GM21390 (cell line): ENCODE data around the gene HSPB6.
"Not testable (repeated sequence)": the region's sequence is repeated elsewhere in the genome, so short reads cannot be mapped to it uniquely, and the experiment has no call there.

ENCODE experiments used
- ATAC-seq: cut with Tn5 transposase; IDR thresholded peaks from one replicate; pipeline ENCODE4 v1.9.1; 2021; ENCODE audit not compliant: unreplicated experiment

Gene HSPB6

DNA sequence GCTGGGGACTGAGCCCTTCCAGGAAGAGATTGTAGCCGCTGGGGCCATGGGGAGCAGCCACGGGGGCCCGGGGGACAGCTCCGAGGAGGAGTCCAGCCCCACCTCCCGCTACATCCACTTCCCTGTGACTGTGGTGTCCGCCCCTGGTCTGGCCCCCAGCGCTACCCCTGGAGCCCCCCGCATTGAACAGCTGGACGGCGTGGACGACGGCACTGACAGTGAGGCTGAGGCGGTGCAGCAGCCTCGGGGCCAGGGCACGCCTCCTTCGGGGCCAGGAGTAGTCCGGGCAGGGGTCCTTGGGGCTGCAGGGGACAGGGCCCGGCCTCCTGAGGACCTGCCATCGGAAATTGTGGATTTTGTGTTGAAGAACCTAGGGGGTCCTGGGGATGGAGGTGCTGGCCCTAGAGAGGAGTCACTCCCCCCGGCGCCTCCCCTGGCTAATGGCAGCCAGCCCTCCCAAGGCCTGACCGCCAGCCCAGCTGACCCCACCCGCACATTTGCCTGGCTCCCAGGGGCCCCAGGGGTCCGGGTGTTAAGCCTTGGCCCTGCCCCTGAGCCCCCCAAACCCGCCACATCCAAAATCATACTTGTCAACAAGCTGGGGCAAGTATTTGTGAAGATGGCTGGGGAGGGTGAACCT, 24.2 kb downstream of the HSPB6 start:
- ATAC-seq, result no peak

DNA sequence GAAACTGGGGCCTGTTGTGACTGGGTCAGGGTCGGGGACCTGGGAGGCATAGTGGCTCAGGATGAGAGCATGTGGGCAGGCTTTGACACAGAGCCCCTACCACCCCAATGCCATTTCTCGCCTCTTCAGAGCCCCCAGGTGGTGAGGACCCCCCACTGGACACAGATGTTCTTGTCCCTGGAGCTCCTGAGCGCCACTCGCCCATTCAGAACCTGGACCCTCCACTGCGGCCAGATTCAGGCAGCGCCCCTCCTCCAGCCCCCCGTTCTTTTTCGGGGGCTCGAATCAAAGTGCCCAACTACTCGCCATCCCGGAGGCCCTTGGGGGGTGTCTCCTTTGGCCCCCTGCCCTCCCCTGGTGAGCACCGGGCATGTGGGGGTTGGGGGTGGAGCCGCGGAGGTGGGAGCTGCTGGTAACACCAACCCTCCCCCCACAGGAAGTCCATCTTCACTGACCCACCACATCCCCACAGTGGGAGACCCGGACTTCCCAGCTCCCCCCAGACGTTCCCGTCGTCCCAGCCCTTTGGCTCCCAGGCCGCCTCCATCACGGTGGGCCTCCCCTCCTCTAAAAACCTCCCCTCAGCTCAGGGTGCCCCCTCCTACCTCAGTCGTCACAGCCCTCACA, 24.9 kb downstream of the HSPB6 start:
- ATAC-seq, result no peak

DNA sequence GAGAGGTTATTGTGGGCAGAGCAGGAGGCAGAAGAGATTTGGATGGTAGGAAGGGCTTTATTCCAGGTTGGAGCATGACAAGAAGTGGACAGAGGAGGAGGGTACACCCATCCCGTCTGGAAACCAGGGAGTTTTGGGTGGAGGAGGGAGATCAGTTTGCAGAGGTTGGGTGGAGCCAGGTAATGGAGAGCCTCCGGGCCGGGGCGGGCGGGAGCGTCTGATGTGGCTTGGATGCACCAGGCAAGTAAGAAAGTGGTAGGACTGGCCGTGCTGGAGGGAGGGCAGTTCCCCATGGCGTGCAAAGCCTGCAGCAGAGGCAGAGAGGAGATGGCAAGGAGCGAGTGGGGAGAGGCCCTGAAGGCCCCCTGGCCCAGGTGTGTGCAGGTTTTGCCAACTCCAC, 25.5 kb downstream of the HSPB6 start:
- ATAC-seq, result no peak

DNA sequence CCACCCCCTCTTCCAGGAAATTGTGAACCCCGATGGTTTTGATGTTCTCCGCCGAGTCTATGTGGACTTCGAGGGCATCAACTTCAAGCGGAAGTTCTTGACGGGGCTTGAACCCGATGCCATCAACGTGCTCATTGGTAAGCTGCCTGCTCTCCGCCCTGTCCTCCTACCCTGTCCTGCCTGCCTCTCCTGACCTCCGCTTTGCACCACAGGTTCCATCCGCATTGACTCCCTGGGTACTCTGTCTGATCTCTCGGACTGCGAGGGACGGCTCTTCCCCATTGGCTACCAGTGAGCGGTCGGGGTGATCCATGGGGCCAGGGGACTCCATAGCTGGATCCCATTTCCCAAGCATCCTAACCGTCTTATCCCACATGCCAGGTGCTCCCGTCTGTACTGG, 26.5 kb downstream of the HSPB6 start:
- no peak for ATAC-seq

DNA sequence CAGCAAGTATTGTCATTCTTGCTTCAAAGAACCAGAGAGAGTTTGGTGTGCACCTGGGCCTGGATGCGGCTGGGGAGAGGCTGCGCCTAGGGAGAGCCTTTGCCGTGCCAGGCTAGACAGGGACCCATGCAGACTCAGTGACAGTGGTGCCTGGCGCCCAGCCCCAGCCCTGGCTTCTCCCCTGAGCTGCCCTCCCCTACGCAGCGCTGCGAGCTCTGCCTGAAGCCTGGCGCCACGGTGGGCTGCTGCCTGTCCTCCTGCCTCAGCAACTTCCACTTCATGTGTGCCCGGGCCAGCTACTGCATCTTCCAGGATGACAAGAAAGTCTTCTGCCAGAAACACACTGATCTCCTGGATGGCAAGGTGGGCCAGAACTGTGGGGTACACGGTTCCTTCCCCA, 27.1 kb downstream of the HSPB6 start:
- ATAC-seq, result no peak

DNA sequence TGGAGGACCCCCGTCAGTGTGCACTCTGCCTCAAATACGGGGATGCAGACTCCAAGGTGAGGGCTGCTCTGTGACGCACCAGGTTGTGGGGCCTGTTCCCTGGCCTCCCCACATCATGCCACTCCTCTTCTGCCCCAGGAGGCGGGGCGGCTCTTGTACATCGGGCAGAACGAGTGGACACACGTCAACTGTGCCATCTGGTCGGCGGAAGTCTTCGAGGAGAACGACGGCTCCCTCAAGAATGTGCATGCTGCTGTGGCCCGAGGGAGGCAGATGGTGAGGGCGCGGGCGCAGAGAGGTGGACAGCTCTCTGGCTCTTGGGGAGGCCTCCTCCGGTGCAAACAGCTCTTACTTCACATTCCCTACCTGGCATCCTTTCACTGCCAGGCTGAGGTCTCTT, 27.8 kb downstream of the HSPB6 start:
- ATAC-seq, result no peak

DNA sequence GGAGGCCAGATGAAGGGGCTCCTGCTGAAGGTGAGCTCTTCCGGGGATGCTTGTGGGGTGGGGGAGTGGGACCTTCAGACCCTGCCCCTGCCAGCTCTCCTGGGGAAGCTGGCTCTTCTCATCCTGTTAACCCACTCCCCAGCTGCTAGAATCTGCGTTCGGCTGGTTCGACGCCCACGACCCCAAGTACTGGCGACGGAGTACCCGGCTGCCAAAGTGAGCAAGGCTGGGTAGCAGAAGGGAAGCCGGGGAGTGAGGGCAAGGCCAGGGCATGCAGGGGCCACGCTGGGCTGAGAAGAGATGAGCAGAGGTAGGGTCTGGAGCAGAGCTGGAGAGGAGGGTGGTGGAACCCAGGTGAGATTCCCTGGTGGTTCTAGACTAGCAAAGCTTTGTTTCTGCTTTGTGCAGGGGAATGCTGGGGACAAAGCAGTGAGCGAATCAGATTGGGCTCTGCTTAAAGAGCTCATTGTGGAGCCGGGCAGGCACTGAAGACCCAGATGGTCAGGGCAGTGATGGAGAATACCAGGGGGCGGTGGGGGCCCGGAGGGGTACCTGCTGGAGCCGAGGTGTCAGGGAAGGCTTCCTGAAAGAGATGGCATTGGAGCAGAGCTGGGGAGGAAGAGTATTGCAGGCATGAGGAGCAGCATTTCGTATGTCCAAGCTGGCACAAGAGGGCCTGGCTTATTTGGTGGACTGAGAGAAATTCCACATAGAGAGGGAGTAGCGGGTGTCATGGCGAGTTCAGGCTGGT, 28.7 kb downstream of the HSPB6 start:
- no peak for ATAC-seq

DNA sequence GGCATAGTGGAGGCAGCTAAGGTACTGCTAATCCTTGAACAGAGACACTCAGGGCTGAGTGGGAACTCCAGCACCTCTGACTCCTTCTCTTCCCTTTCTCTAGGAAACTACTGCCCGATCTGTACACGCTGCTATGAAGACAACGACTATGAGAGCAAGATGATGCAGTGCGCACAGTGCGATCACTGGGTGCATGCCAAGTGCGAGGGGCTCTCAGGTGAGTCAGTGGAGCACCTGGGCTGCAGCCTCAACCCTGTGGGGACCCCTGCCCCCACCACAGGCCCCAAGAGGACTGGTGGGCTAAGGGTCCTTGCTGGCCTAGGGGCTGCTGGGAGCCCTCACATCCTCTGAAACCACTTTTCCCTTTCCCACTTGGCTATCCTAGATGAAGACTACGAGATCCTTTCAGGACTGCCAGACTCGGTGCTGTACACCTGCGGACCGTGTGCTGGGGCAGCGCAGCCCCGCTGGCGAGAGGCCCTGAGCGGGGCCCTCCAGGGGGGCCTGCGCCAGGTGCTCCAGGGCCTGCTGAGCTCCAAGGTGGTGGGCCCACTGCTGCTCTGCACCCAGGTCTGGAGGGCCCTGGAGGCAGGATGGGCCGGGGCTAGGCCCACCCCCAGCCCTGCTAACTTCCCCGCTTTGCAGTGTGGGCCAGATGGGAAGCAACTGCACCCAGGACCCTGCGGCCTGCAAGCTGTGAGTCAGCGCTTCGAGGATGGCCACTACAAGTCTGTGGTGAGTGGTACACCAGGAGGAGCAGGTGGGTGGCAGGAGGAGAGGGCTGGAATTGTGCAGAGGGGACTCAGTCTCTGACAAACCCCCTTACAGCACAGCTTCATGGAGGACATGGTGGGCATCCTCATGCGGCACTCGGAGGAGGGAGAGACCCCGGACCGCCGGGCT, 29.5 kb downstream of the HSPB6 start:
- no peak for ATAC-seq

DNA sequence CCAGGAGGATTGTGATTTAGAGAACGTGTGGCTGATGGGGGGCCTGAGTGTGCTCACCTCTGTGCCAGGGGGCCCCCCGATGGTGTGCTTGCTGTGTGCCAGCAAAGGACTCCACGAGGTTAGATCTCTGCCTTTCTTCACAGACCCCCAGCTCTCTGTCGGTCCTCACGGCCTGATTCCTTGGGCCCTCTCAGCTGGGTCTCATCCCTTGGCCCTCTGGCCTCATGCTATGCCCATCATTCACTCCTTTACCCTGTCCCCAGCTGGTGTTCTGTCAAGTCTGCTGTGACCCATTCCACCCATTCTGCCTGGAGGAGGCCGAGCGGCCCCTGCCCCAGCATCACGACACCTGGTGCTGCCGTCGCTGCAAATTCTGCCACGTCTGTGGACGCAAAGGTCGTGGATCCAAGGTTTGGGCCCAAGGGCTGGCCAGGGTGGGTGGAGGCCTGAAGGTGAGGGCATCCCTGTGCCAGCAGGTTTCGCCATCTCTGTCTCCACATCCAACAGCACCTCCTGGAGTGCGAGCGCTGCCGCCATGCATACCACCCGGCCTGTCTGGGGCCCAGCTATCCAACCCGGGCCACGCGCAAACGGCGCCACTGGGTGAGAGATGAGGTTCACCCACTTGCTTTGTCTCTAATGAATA, 31.5 kb downstream of the HSPB6 start:
- ATAC-seq, result no peak

DNA sequence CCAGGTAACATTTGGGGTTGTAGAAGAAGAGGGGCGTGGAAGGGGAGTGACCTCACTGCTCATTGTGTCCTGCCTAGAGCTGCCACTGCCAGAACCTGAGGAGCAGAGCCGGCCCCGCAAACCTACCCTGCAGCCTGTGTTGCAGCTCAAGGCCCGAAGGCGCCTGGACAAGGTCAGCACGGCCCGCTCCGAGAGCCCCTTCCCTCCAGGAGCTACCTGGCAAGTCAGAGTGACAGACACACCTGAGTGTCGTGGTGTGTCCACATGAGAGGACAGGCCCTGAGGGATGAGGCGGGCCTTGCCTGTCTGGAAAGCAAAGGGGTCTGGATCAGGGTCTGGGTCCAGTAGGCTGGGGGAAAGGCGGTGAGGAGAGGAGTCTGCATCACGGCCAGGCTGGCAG, 32.3 kb downstream of the HSPB6 start:
- no peak for ATAC-seq

DNA sequence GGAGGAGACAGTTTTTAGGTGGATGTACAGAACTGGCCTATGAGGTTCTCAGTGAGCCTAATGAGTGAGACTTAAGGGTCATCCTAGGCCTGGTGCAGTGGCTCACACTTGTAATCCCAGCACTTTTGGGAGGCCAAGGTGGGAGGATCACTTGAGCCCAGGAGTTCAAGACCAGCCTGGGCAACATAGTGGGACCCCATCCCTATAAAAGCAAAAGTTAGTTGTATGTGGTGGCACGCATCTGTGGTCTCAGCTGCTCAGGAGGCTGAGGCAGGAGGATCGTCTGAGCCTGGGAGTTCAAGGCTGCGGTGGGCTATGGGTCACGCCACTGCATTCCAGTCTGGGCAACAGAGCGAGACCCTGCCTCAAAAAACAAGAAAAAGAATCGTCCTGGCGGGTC, 32.7 kb downstream of the HSPB6 start:
- ATAC-seq, result not testable (repeated sequence)

DNA sequence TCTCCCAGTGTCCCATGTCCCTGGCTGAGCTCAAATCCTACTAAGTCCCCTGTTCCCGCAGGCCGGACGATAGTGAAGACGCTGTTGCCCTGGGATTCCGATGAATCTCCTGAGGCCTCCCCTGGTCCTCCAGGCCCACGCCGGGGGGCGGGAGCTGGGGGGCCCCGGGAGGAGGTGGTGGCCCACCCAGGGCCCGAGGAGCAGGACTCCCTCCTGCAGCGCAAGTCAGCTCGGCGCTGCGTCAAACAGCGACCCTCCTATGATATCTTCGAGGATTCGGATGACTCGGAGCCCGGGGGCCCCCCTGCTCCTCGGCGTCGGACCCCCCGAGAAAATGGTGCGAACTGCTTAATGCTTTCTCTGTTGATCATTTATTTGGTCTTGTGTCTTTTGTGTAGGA, 33.2 kb downstream of the HSPB6 start:
- ATAC-seq, result no peak

DNA sequence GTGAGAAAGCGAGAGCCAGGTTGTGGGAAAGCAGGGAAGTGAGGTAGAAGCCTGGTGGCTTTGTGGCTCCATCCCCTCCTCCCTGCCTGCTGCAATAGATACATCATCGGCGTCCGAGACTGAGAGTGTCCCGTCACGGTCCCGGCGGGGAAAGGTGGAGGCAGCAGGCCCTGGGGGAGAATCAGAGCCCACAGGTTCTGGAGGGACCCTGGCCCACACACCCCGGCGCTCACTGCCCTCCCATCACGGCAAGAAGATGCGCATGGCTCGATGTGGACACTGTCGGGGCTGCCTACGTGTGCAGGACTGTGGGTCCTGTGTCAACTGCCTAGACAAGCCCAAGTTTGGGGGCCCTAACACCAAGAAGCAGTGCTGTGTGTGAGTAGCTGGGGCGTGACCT, 33.9 kb downstream of the HSPB6 start:
- ATAC-seq, result no peak

DNA sequence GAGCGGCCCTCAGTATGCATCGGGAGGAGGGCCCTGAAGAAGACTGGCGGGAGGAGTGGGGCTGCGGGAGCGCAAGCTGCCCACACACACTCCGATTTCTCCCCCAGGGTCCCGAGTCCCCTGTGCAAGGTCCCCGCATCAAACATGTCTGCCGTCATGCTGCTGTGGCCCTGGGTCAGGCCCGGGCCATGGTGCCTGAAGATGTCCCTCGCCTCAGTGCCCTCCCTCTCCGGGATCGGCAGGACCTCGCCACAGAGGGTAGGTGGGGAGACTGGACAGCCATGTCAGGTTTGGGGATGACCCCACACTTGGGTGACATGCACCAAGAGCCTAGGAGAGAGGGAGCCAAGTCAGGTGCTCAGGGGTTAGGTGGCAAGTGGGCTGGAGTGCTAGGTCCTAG, 34.4 kb downstream of the HSPB6 start:
- no peak for ATAC-seq

DNA sequence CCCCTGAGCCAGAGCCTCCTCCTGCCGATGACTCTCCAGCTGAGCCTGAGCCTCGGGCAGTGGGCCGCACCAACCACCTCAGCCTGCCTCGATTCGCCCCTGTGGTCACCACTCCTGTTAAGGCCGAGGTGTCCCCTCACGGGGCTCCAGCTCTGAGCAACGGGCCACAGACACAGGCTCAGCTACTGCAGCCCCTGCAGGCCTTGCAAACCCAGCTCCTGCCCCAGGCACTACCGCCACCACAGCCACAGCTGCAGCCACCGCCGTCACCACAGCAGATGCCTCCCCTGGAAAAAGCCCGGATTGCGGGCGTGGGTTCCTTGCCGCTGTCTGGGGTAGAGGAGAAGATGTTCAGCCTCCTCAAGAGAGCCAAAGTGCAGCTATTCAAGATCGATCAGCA, 35.5 kb downstream of the HSPB6 start:
- ATAC-seq, result no peak

DNA sequence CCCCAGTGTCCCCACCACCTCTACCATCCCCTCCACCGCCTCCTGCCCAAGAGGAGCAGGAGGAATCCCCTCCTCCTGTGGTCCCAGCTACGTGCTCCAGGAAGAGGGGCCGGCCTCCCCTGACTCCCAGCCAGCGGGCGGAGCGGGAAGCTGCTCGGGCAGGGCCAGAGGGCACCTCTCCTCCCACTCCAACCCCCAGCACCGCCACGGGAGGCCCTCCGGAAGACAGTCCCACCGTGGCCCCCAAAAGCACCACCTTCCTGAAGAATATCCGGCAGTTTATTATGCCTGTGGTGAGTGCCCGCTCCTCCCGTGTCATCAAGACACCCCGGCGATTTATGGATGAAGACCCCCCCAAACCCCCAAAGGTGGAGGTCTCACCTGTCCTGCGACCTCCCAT, 36.2 kb downstream of the HSPB6 start:
- no peak for ATAC-seq

DNA sequence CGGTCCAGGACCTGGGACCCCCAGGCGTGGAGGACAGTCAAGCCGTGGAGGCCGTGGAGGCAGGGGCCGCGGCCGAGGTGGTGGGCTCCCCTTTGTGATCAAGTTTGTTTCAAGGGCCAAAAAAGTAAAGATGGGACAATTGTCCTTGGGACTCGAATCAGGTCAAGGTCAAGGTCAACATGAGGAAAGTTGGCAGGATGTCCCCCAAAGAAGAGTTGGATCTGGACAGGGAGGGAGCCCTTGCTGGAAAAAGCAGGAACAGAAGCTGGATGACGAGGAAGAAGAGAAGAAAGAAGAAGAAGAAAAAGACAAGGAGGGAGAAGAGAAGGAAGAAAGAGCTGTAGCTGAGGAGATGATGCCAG, 36.7 kb downstream of the HSPB6 start:
- ATAC-seq, result no peak

DNA sequence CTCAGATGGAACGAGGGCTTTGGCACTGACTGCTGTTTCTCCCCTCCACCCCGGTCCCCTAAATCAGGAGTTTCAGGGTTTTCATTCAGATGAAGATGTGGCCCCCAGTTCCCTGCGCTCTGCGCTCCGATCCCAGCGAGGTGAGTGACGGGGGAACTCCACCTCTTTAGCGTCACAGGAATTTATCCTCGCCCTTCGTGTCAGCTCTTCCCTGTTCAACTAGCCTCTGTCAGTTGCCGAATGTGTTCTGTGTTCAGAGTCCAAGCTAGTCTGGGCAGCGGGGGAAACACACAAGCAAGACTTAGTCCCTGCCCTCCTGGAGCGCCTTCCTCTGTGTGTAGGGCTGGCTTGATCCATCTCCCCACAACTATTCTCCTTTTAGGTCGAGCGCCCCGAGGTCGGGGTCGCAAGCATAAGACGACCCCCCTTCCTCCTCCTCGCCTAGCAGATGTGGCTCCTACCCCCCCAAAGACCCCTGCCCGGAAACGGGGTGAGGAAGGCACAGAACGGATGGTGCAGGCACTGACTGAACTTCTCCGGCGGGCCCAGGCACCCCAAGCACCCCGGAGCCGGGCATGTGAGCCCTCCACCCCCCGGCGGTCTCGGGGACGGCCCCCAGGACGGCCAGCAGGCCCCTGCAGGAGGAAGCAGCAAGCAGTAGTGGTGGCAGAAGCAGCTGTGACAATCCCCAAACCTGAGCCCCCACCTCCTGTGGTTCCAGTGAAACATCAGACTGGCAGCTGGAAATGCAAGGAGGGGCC, 37.2 kb downstream of the HSPB6 start:
- ATAC-seq, result no peak

DNA sequence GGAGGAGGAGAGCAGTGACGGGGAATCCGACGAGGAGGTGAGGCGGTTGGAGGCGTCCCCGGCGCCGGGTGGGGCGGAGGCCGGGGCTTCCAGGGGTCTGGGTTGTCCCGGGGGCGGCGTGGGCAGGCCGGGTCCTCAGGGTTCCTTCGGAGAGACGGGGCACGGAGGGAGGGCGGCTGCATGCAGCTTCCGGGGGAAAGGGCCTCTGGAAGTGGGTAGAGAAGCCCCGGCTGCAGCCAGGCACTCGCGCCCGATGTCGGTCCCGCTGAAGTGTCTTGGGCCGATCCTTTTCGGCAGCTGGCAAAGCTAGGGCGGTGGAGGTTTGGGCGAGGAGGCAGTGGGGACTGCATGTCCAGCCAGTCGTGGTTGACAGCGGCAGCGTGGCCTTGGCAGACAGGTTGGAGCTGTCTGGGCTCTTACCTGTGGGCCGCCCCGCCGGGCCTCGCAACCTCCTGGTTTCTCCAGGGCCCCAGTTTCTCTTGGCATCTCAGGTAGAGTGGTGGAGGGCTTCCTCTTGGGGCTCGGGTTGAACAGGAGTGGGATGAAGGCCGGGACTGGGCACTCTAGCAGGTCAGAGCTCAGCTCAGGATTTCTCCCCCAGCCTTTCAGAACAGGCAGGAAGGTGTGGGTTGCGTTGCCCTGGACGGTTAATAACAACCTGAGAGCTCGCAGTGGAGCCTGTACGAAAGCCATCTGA, 38.3 kb downstream of the HSPB6 start:
- ATAC-seq, result no peak
